Left lung (tissue), 10 donors: ENCODE results near the gene DTD2. TPM values are rescaled to one million over a fixed set of nuclear protein-coding genes. Genes with fewer than 3 reads are reported as not detected.
A peak's percentile ranks its signal among the peaks of the same experiment; 100 is the strongest.

Experiments
- ATAC-seq: fragments of 200-7000 bp; cut with Tn5 transposase; one replicate; pipeline ENCODE4 v1.9.1; 2020; ENCODE audit warnings: moderate library complexity
- DNase-seq, 4 donors: peaks; one replicate each; pipeline ENCODE4 v3.0.0-alpha.2; 2013 to 2020
- H3K27ac ChIP-seq, 2 donors: fragments of 200-600 bp; sonication (generic) in 1 of 2; one replicate each; pipeline versions ENCODE4 v1.5.0 to v1.8.0; 2020 to 2021
- H3K27me3 ChIP-seq, 2 donors: fragments of 200-600 bp; sonication (generic) in 1 of 2; one replicate each; pipeline versions ENCODE4 v1.5.0 to v1.8.0; 2020 to 2021
- H3K36me3 ChIP-seq, 2 donors: fragments of 200-600 bp; sonication (generic) in 1 of 2; one replicate each; pipeline versions ENCODE4 v1.5.0 to v1.8.0; 2020 to 2021
- H3K4me1 ChIP-seq, 2 donors: fragments of 200-600 bp; one replicate each; pipeline ENCODE4 v1.8.0; 2021
- H3K4me3 ChIP-seq, 2 donors: fragments of 200-600 bp; sonication (generic) in 1 of 2; one replicate each; pipeline versions ENCODE4 v1.5.0 to v1.8.0; 2020 to 2021; ENCODE audit warnings: mild to moderate bottlenecking in 1 of 2
- H3K9me3 ChIP-seq, 2 donors: fragments of 200-600 bp; sonication (generic) in 1 of 2; one replicate each; pipeline versions ENCODE4 v1.5.0 to v1.8.0; 2020 to 2021
- CTCF ChIP-seq, 2 donors: fragments of 200-600 bp; sonication (generic) in 1 of 2; IDR thresholded peaks; one replicate each; pipeline versions ENCODE4 v1.5.0 to v1.8.0; 2021; ENCODE audit warnings: antibody characterized with exemption in 2 of 2
- intact Hi-C, 2 donors: fragments of 100-400 bp; cut with DNase I; formaldehyde crosslinking; loops; one replicate each; pipeline versions ENCODE4 v1.11.2 to v1.14.2; 2022
- polyA plus RNA-seq, 6 donors: library from polyadenylated mRNA; unstranded; fragments of 120-200 nt; gene quantifications; one replicate each; pipeline ENCODE4 v1.2.1, GENCODE V29; 2013; ENCODE audit not compliant: insufficient read length in 6 of 6
- total RNA-seq, 2 donors: library from RNA; stranded (reverse); fragmentation: NEBNext Ultra II Directional; extraction: Animal tissue kit (Norgen Biotek cat#: 25700); gene quantifications; one replicate each; pipeline ENCODE4 v1.2.1, GENCODE V29; 2021
- donor health status: DM: no; HTN: yes; CAD: no.
- donor health status: DM: no; HTN: no; CAD: no.

Gene DTD2
- total and polyA plus RNA-seq, 8 donors, result 19.3 to 24.6 (median 21.5) TPM

- no peak for DNase-seq
- no peak overlapping the region for H3K4me3 ChIP-seq
- H3K36me3 ChIP-seq, result no peaks in the 10 kb centered on the region
- peaks cover 2 to 6% of the 10 kb centered on the region in 2 donors for H3K4me1 ChIP-seq
- H3K27me3 ChIP-seq, result no peaks in the 10 kb centered on the region
- no peak for ATAC-seq
- no peak for TF ChIP-seq CTCF (IDR thresholded peaks at IDR 0.05)
- H3K9me3 ChIP-seq, result no peaks in the 10 kb centered on the region
- no peak overlapping the region for H3K27ac ChIP-seq
- intact Hi-C loops, result no loop called here
Measured at GRCh38 chr14:31425905-31426304, 31.4 kb downstream of the DTD2 start.

- intact Hi-C loops, result no loop called here
- DNase-seq (no peak), ATAC-seq (no peak)
- peaks cover 15 to 32% of the 10 kb centered on the region in 2 donors for H3K4me1 ChIP-seq
- H3K36me3 ChIP-seq, result no peaks in the 10 kb centered on the region
- peak overlapping the region; percentile 87 to 89 for H3K27ac ChIP-seq
- H3K4me3 ChIP-seq, result peak overlapping the region in 1 of 2 donors; percentile 76
- no peaks in the 10 kb centered on the region for H3K9me3 ChIP-seq
- TF ChIP-seq CTCF (IDR thresholded peaks at IDR 0.05), result no peak
- H3K27me3 ChIP-seq, result no peaks in the 10 kb centered on the region
Measured at GRCh38 chr14:31421200-31421599, 36.1 kb downstream of the DTD2 start.

DNA sequence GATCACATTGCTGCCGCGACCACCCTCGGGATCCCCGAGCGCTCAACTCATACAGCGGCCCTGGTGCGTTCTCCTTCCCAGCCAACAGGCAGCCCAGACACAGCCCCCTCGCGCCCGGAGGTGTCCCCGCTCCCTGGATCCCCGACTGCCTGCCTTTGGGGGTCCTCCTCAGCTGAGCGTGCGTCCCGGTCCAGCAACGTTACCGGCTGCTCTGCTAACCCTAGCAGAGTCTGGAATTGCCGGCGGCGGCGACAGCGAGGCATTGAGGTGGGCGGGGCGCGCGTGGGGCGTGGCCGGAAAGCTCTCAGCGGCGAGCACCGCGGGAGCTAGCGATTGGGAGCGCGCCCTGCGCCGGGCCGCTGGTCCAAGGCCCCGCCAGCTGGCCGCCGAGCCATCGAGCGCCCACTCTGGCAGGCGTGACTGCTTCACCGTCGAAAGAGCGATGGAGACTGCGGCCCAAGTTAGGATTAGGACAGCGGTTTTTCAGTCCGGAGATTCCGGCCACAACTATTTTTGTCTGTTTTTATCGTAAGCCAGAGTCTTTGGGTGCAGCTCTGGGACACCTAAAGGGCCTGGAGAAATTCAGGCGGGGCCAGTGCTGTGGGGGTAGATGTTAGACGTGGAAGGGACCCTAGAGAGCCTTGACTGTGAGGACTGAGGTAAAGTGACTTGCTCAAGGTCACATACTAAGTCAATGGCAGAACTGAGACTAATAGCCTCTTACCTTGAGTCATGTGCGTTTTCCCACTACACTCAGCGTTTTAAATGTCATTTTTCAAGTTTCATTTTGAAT, 36.8 kb downstream of the DTD2 start, which contains the start of gene HEATR5A:
HEATR5A (minus strand) TSS at position 232 of the 793 bp plus-strand sequence. CDS start 17,575 bp downstream, outside the sequence.
- Histone ChIP-seq H3K4me1 (peaks cover 15 to 32% of the 10 kb centered on the region in 2 donors), H3K36me3 (no peaks in the 10 kb centered on the region), H3K27me3 (no peaks in the 10 kb centered on the region), H3K4me3 (peak within 1 kb of the TSS; percentile 76 to 99), H3K27ac (peak within 1 kb of the TSS; percentile 87 to 89), H3K9me3 (no peaks in the 10 kb centered on the region)
- ATAC-seq (peak; percentile 97), DNase-seq (peak; percentile 94 to 100 (median 97))
- peak in 1 of 2 donors; percentile 20 for TF ChIP-seq CTCF (IDR thresholded peaks at IDR 0.05)
- intact Hi-C loops, result no loop called here

DNA sequence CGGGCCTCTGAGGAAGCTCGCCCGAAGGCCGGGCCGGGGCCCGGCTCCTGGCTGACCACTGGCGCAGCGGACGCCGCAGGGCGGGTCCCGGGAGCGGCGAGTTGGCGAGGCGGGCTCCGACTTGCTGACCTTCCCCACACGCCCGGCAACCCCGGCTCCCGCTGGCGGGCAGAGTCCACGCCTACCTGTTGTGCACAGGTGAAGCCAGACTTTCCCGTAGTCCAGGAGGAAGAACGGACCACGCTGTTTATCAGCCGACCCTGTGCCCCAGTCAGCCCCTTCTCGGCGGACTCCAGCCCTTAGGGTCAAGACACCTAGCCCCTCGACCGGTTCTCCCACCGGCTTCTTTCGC, 37.4 kb downstream of the DTD2 start:
- intact Hi-C loops, result no loop called here
- peak; percentile 91 for ATAC-seq
- TF ChIP-seq CTCF (IDR thresholded peaks at IDR 0.05), result no peak
- Histone ChIP-seq H3K36me3 (no peaks in the 10 kb centered on the region), H3K27me3 (no peaks in the 10 kb centered on the region), H3K9me3 (no peaks in the 10 kb centered on the region), H3K27ac (peak overlapping the region; percentile 87 to 89), H3K4me3 (peak overlapping the region; percentile 76 to 99), H3K4me1 (peaks cover 15 to 32% of the 10 kb centered on the region in 2 donors)
- DNase-seq, result peak in 3 of 4 donors; percentile 25 to 96 (median 84)

GRCh38 chr14:31419179-31419966, 37.9 kb downstream of the DTD2 start:
- peaks cover 15 to 35% of the 10 kb centered on the region in 2 donors for H3K4me1 ChIP-seq
- intact Hi-C loops, result no loop called here
- ATAC-seq (no peak), DNase-seq (peak in 1 of 4 donors; percentile 46)
- H3K9me3 ChIP-seq, result no peaks in the 10 kb centered on the region
- peak overlapping the region; percentile 76 to 99 for H3K4me3 ChIP-seq
- no peaks in the 10 kb centered on the region for H3K27me3 ChIP-seq
- H3K36me3 ChIP-seq, result no peaks in the 10 kb centered on the region
- peak overlapping the region; percentile 87 to 89 for H3K27ac ChIP-seq
- no peak for TF ChIP-seq CTCF (IDR thresholded peaks at IDR 0.05)
